ENCODE measurements around the gene SOX2. TPM values are rescaled to one million over a fixed set of nuclear protein-coding genes. Genes with fewer than 3 reads are reported as not detected.

Gene SOX2
- total RNA-seq, 1 donor from 2014 or later: not detected

DNA sequence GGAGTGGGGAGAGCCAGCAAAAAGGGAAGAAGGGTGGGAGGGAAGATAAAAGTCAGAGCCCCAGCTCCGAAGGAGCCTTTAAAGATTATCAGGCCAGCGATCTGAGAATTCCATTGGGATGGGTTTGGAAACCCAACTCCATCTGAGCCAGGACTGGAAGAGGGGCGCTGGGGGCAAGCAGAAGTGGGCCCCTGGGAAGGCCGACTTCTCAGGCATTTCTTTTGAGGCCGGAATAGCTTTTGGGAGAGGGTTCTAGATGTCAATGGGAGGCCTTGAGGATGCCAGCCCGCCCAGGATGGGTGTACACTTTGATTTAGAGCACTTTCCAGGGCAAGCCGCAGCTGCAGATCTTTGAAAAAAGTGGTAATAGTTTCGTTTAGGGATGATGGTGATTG lies 6.6 kb upstream of the SOX2 start:
- Mint-ChIP-seq H3K36me3 (ENCODE audit: low read depth) (peaks cover 2% of the 10 kb centered on the region), H3K4me3 (no peak overlapping the region), H3K27ac (no peak overlapping the region), H3K27me3 (peaks cover 67% of the 10 kb centered on the region), H3K4me1 (peaks cover 20% of the 10 kb centered on the region), H3K9me3 (peaks cover 6% of the 10 kb centered on the region)
- DNase-seq (no peak), ATAC-seq (ENCODE audit: low read depth) (no peak)
- intact Hi-C loops (cut with micrococcal nuclease): loop anchor here (5.0 to 10.0 kb wide), 2 partner anchors 380 to 912 kb away; no protein-coding TSS in a partner anchor
- ChIA-PET CTCF (no interaction called here), POLR2A (no interaction called here)
- TF ChIP-seq, protein P1, sequence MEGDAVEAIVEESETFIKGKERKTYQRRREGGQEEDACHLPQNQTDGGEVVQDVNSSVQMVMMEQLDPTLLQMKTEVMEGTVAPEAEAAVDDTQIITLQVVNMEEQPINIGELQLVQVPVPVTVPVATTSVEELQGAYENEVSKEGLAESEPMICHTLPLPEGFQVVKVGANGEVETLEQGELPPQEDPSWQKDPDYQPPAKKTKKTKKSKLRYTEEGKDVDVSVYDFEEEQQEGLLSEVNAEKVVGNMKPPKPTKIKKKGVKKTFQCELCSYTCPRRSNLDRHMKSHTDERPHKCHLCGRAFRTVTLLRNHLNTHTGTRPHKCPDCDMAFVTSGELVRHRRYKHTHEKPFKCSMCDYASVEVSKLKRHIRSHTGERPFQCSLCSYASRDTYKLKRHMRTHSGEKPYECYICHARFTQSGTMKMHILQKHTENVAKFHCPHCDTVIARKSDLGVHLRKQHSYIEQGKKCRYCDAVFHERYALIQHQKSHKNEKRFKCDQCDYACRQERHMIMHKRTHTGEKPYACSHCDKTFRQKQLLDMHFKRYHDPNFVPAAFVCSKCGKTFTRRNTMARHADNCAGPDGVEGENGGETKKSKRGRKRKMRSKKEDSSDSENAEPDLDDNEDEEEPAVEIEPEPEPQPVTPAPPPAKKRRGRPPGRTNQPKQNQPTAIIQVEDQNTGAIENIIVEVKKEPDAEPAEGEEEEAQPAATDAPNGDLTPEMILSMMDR (IDR thresholded peaks at IDR 0.05): no peak

DNA sequence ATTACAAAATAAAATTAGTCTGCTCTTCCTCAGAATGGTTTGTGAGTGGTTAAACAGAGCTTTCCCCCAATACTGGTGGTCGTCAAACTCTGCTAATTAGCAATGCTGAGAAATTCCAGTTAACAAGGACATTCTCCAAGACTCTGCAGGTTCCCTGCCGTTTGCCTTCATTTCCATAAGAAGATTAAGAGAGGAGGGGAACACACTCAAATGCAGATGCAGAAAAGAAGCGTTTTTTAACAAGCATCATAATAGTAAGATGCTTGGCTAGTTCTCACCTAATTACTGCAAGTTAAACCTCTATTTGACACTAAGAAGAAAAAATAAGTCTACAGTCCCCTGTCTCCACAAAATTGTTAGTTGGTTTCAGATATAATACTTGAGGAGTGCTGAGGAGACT lies 3.7 kb upstream of the SOX2 start:
- Mint-ChIP-seq H3K36me3 (ENCODE audit: low read depth) (no peaks in the 10 kb centered on the region), H3K9me3 (peaks cover 2% of the 10 kb centered on the region), H3K4me1 (peaks cover 14% of the 10 kb centered on the region), H3K27ac (no peak overlapping the region), H3K4me3 (no peak overlapping the region), H3K27me3 (peaks cover 52% of the 10 kb centered on the region)
- ChIA-PET CTCF (interaction anchor here (2.0 to 4.1 kb wide), 2 partner anchors 976 to 979 kb away, joined by 5 to 34 read pairs; no protein-coding TSS in a partner anchor), POLR2A (no interaction called here)
- DNase-seq (no peak), ATAC-seq (ENCODE audit: low read depth) (no peak)
- TF ChIP-seq, protein P1 (IDR thresholded peaks at IDR 0.05): no peak
- intact Hi-C loops (cut with micrococcal nuclease): loop anchor here (2.0 to 10.0 kb wide), 3 partner anchors 19 to 909 kb away; no protein-coding TSS in a partner anchor

DNA sequence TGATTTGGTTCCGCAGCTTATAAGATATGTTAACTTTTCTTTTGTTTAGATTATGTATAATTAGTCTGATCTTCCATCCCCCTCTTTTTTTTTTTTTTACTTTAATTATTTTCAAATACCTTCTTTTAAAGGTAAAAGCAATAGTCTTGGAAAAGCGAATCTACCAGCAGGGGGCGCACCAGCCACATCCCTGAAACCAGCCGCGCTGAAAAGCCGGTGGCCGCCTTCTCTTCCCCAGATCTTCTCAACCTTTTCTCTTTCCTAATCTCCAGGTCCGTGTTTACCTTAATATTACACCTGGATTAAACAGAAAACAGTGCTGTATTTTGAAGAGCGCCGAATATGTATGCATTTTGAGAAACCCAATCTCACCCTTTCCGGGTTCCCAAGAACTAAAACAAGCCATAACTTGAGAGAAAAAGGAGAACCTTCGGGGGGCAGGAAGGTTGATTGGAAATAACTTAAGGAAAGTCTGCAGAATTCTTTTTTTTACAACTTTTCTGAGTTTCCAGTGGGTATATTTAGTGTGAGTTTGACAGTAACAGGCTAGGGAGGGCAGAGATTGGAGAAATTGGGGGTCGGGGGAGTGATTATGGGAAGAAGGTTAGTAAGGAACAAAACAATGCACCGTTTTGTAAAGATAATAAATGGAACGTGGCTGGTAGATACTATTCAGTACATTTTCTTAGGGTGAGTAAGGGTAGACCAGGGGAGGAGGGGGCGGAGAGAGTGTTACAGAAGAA lies 2.0 kb upstream of the SOX2 start:
- H3K4me3 Mint-ChIP-seq: peak overlapping the region; percentile 60
- ATAC-seq (ENCODE audit: low read depth) (no peak), DNase-seq (no peak)
- POLR2A ChIA-PET: no interaction called here
- peak overlapping the region; percentile 19 for H3K27ac Mint-ChIP-seq
- CTCF ChIA-PET: interaction anchor here (0.7 to 4.1 kb wide), 6 partner anchors 8 to 977 kb away, joined by 3 to 34 read pairs (median 5); no protein-coding TSS in a partner anchor
- intact Hi-C loops (cut with micrococcal nuclease): loop anchor here (1.0 to 10.0 kb wide), 6 partner anchors 9 to 1675 kb away; no protein-coding TSS in a partner anchor
- H3K9me3 Mint-ChIP-seq: peaks cover 3% of the 10 kb centered on the region
- no peaks in the 10 kb centered on the region for H3K36me3 Mint-ChIP-seq (ENCODE audit: low read depth)
- H3K4me1 Mint-ChIP-seq: peaks cover 12% of the 10 kb centered on the region
- TF ChIP-seq, protein P1 (IDR thresholded peaks at IDR 0.05): peak; percentile 67
- H3K27me3 Mint-ChIP-seq: peaks cover 48% of the 10 kb centered on the region

DNA sequence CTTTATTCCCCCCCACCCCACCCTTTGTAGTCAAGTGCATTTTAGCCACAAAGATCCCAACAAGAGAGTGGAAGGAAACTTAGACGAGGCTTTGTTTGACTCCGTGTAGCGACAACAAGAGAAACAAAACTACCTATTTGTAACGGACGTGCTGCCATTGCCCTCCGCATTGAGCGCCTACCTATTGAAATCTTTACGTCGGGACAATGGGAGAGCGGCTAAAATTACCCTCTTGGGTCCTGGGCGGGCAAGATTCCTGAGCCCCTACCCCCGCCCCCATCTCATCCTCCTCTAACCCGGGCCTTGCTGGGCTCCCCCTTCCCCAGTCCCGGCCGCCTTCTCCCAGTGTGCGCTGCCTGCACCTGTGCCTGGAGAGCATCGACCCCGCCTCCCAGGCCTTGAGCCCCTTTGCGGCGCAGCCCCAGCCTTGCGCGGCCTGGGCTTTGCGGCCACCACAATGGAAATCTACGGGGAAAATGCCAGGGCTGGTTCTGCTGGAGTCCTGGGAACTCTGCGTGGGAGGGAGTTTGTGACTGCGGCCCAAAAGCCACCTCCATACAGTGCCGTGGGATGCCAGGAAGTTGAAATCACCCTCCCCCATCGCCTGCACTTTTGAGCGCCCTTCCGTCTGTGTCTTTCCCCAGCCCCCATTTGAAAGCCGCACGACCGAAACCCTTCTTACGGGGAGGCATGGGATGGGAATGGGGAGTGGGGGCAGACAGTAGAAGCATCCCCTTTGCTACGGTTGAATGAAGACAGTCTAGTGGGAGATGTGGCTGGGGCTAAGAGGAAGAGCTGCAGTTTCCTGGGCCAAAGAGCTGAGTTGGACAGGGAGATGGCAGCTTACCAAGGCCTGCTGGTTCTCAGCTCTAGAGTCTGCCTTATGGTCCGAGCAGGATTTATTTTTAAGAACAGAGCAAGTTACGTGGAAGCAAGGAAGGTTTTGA lies 1.1 kb upstream of the SOX2 start:
- POLR2A ChIA-PET: no interaction called here
- intact Hi-C loops (cut with micrococcal nuclease): loop anchor here (10.0 kb wide), 1 partner anchor 1674 kb away; no protein-coding TSS in a partner anchor
- ATAC-seq (ENCODE audit: low read depth): no peak

More for the DNA sequence above, 1.1 kb upstream of the SOX2 start:
- Mint-ChIP-seq H3K36me3 (ENCODE audit: low read depth) (no peaks in the 10 kb centered on the region), H3K27ac (no peak overlapping the region), H3K9me3 (peaks cover 3% of the 10 kb centered on the region), H3K4me1 (peaks cover 10% of the 10 kb centered on the region), H3K27me3 (peaks cover 46% of the 10 kb centered on the region), H3K4me3 (no peak overlapping the region)
- TF ChIP-seq, protein P1 (IDR thresholded peaks at IDR 0.05): no peak
- CTCF ChIA-PET: interaction anchor here (1.0 kb wide), 1 partner anchor 973 kb away, joined by 3 read pairs; no protein-coding TSS in a partner anchor
- DNase-seq: no peak
